ENCODE measurements around the gene DGKH.

DNA sequence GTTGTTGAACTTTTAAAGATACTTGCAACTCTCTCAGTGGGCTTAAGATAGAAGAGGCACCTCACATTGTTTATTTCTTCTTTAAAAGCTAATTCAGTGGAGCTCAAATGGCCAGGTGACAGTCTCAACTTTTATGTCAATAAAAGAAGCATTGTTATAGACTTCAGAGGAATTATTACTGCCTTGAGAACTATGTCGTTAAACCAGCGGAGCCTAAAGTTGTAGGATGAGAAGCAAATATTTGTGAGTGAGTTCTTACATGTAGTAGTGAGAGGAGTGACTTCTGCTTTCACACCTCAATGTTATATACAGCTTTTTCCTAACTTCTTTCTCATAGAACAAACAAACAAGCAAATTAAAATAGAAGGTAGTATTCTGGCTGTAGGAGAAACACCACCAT, 31.2 kb upstream of the DGKH start:
- TF ChIP-seq, protein P1, sequence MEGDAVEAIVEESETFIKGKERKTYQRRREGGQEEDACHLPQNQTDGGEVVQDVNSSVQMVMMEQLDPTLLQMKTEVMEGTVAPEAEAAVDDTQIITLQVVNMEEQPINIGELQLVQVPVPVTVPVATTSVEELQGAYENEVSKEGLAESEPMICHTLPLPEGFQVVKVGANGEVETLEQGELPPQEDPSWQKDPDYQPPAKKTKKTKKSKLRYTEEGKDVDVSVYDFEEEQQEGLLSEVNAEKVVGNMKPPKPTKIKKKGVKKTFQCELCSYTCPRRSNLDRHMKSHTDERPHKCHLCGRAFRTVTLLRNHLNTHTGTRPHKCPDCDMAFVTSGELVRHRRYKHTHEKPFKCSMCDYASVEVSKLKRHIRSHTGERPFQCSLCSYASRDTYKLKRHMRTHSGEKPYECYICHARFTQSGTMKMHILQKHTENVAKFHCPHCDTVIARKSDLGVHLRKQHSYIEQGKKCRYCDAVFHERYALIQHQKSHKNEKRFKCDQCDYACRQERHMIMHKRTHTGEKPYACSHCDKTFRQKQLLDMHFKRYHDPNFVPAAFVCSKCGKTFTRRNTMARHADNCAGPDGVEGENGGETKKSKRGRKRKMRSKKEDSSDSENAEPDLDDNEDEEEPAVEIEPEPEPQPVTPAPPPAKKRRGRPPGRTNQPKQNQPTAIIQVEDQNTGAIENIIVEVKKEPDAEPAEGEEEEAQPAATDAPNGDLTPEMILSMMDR (IDR thresholded peaks at IDR 0.05; ENCODE audit: low read depth, low read length) = no peak
- no peak for TF ChIP-seq EZH2phosphoT487 (IDR thresholded peaks at IDR 0.05; ENCODE audit: low read depth)
